Activated CD4-positive, alpha-beta T cell treated with anti-CD3 and anti-CD28 coated beads, Interleukin-2, amount 10 ng/mL, durations not matched to agents 24 days and 14 days (primary cell): ENCODE measurements around the gene NOTCH2. TPM values are rescaled to one million over a fixed set of nuclear protein-coding genes. Genes with fewer than 3 reads are reported as not detected.

Source experiments
- DNase-seq: peaks from one replicate; pipeline ENCODE4 v3.0.0; 2022
- H3K27ac Mint-ChIP-seq: one replicate; pipeline ENCODE4 v1.8.0; 2022; ENCODE audit warnings: mild to moderate bottlenecking, mixed read lengths
- H3K27me3 Mint-ChIP-seq: one replicate; pipeline ENCODE4 v1.8.0; 2022; ENCODE audit warnings: mixed read lengths
- H3K36me3 Mint-ChIP-seq: one replicate; pipeline ENCODE4 v1.8.0; 2022; ENCODE audit warnings: low read depth, mild to moderate bottlenecking, mixed read lengths
- H3K4me1 Mint-ChIP-seq: one replicate; pipeline ENCODE4 v1.8.0; 2021; ENCODE audit warnings: mixed read lengths
- H3K4me3 Mint-ChIP-seq: one replicate; pipeline ENCODE4 v1.8.0; 2022; ENCODE audit warnings: mild to moderate bottlenecking, moderate library complexity, mixed read lengths
- H3K9me3 Mint-ChIP-seq: one replicate; pipeline ENCODE4 v1.8.0; 2021; ENCODE audit warnings: mixed read lengths
- intact Hi-C: fragments of 100-400 bp; cut with micrococcal nuclease; formaldehyde crosslinking; loops from one replicate; pipeline ENCODE4 v1.15.1; 2023
- total RNA-seq: library from RNA; stranded (reverse); gene quantifications from 2 replicates; pipeline ENCODE4 v1.2.3, GENCODE V29; 2022

Gene NOTCH2
- total RNA-seq, 1 donor from 2014 or later, result 96.5 TPM

GRCh38 chr1:119933397-119933796 lies 136.1 kb downstream of the NOTCH2 start:
- Mint-ChIP-seq H3K4me1 (no peaks in the 10 kb centered on the region), H3K36me3 (peaks cover 58% of the 10 kb centered on the region), H3K27me3 (no peaks in the 10 kb centered on the region), H3K9me3 (peaks cover 9% of the 10 kb centered on the region), H3K27ac (no peak overlapping the region), H3K4me3 (no peak overlapping the region)
- intact Hi-C loops, result no loop called here
- no peak for DNase-seq

DNA sequence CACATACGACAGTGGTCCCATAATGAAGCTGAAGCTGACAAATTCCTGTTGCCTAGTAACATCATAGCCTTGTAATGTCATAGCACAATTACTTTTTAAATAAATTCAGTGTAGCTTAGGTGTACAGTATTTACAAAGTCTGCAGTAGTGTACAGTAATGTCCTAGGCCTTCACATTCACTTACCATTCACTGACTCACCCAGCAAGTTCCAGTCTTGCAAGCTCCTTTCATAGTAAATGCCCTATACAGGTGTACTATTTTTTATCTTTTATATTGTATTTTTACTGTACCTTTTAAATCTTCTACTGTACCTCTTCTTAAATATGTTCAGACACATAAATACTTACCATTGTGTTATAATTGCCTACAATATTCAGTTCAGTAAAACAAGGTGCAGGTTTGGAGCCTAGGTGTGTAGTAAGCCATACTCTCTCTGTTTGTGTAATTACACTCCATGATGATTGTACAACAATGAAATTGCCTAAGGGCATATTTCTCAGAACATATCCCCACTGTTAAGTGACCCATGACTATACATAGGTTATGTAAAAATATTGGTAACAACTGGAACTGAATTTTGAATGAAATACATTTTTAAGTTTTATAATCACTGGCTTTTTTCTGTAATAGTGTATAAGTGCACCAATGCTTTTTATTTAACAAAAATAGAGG lies 139.7 kb downstream of the NOTCH2 start:
- Mint-ChIP-seq H3K27ac (no peak overlapping the region), H3K4me1 (no peaks in the 10 kb centered on the region), H3K27me3 (no peaks in the 10 kb centered on the region), H3K36me3 (peaks cover 55% of the 10 kb centered on the region), H3K4me3 (no peak overlapping the region), H3K9me3 (peaks cover 9% of the 10 kb centered on the region)
- intact Hi-C loops, result no loop called here
- DNase-seq, result peak; percentile 5

DNA sequence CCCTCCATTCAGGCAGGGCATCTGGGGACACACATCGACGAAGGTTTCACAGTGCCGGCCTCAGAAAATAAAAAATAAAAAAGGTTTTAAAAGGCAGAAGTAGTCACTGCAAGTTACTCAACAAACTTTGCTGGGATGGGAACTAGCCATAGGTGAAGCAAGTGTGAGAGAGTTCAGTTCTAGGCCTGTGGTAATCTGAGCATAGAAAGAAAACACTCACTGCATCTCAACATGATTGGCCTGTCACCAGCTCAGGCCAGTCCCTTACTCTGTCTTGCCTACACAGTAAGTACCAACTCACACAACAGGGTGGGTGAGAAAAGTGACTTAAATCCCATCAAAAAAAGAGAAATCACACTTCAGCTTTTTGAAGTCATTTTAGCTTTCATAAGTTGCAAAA lies 142.9 kb downstream of the NOTCH2 start:
- no peak overlapping the region for H3K4me3 Mint-ChIP-seq
- intact Hi-C loops, result no loop called here
- peak; percentile 26 for DNase-seq
- no peaks in the 10 kb centered on the region for H3K27me3 Mint-ChIP-seq
- H3K4me1 Mint-ChIP-seq, result no peaks in the 10 kb centered on the region
- peaks cover 55% of the 10 kb centered on the region for H3K36me3 Mint-ChIP-seq
- H3K9me3 Mint-ChIP-seq, result no peaks in the 10 kb centered on the region
- no peak overlapping the region for H3K27ac Mint-ChIP-seq

DNA sequence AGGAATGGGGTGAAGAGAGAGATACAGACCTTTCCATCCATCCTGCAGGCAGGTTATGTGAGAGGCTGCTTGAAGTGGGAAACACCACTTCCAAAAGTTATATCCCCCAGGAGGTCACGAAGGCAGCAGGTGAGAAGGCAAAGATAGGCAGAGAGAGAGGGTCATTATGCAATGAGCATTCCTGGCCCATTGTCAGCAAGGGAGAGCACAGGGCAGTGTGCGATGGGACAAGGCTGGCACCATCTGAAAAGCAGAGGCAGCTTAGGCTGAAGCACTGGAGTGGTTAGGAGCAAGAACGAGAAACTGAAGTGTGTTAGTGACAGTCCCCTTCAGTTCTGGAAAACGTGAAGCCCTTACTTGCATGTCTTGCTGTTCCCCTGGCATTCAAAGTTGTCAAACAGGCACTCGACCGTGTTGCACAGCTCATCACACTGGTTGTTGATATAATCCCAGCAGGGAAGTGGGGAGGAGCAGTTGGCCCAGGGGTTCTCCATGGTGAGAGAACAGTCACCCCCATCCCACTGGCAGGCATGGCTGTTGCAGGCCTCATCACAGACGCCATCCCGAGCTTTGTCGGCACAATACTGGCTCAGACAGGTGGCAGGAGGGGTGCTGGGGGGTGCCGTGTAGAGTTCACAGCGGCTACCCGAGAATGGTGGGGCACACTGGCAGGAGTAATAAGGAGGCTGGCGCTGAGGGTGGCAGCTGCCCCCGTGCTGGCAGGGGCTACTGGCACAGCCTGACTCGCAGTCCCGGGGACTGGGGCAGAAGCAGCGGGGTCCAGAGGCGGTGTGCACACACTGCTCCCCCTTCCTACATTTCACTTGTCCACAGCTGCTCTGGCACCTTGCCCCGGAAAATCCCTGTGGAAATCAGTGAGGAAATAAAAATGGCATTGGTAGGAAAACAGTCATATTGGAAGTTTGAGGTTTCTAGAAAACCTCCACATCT lies 144.2 kb downstream of the NOTCH2 start:
- no peaks in the 10 kb centered on the region for H3K4me1 Mint-ChIP-seq
- peaks cover 66% of the 10 kb centered on the region for H3K36me3 Mint-ChIP-seq
- H3K27me3 Mint-ChIP-seq, result no peaks in the 10 kb centered on the region
- no peaks in the 10 kb centered on the region for H3K9me3 Mint-ChIP-seq
- intact Hi-C loops, result no loop called here
- peak overlapping the region; percentile 4 for H3K27ac Mint-ChIP-seq
- peak; percentile 52 for DNase-seq
- no peak overlapping the region for H3K4me3 Mint-ChIP-seq

DNA sequence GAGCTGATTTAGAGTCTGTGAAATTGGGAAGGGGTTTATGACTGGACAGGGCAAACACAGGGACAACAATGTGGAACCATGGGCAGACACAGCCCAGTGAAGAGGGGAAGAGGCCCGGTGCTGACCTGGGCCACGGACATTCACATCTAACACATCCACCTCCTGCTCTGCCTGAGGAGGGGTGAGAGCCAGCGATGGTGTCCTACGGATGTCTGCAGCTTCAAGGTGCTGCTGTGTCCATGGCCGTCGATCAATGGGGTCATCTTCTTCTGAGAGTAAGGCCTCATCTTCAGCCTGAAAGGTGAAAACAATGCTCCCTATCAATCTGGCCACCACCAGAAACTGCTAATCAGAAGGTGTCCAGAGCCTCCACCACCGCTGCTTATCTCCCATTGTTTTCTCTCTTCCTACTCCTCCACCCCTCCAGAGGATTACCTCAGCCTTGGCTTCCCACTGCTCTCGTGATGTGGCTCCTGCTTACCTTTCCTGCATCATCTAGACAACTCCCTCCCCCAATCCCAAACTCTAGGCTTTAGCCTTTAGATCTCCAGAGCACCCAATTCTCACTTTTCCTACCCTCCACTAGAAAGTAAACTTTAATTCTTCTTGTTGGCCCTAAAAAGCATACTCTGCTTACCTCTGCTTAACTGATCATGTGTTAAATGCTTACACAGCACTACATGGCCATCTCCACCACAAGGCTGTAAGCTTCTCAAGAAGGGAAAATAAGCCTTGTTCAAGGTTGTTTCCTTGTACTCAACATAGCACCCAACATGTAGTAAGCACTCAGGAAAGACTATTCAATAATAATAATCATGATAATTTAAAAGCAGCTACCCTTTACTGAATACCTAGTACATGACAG lies 149.1 kb downstream of the NOTCH2 start:
- no peaks in the 10 kb centered on the region for H3K27me3 Mint-ChIP-seq
- no peaks in the 10 kb centered on the region for H3K4me1 Mint-ChIP-seq
- DNase-seq, result peak; percentile 48
- no peak overlapping the region for H3K4me3 Mint-ChIP-seq
- no peak overlapping the region for H3K27ac Mint-ChIP-seq
- intact Hi-C loops, result no loop called here
- H3K9me3 Mint-ChIP-seq, result no peaks in the 10 kb centered on the region
- peaks cover 81% of the 10 kb centered on the region for H3K36me3 Mint-ChIP-seq

DNA sequence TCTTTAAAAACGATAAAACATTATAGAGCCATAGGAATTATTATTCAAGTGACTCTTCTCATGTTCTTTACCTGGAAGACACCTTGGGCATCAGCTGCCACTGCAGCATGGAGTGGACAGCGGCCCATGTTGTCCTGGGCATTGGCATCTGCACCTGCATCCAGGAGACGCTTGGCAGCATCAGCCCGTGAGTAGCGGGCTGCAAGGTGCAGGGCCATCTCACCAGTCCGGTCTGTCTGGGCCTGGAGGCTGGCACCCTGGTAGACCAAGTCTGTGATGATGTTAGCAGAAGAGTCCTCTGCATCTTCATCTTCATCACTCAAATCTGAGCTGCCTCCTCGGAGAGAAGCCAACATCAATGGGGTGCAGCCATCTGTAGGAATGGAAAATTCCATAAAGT lies 150.2 kb downstream of the NOTCH2 start:
- Mint-ChIP-seq H3K27me3 (no peaks in the 10 kb centered on the region), H3K27ac (no peak overlapping the region), H3K4me3 (no peak overlapping the region), H3K9me3 (no peaks in the 10 kb centered on the region), H3K36me3 (peaks cover 80% of the 10 kb centered on the region), H3K4me1 (no peaks in the 10 kb centered on the region)
- intact Hi-C loops, result no loop called here
- peak; percentile 47 for DNase-seq

GRCh38 chr1:119918301-119918700 lies 151.2 kb downstream of the NOTCH2 start:
- peak; percentile 51 for DNase-seq
- no peaks in the 10 kb centered on the region for H3K27me3 Mint-ChIP-seq
- H3K9me3 Mint-ChIP-seq, result no peaks in the 10 kb centered on the region
- H3K36me3 Mint-ChIP-seq, result peaks cover 83% of the 10 kb centered on the region
- no peak overlapping the region for H3K27ac Mint-ChIP-seq
- H3K4me1 Mint-ChIP-seq, result no peaks in the 10 kb centered on the region
- intact Hi-C loops, result no loop called here
- H3K4me3 Mint-ChIP-seq, result no peak overlapping the region

GRCh38 chr1:119917304-119918055 lies 152.0 kb downstream of the NOTCH2 start:
- intact Hi-C loops, result no loop called here
- H3K27ac Mint-ChIP-seq, result peak overlapping the region; percentile 31
- H3K4me3 Mint-ChIP-seq, result no peak overlapping the region
- no peaks in the 10 kb centered on the region for H3K27me3 Mint-ChIP-seq
- H3K9me3 Mint-ChIP-seq, result no peaks in the 10 kb centered on the region
- peaks cover 85% of the 10 kb centered on the region for H3K36me3 Mint-ChIP-seq
- H3K4me1 Mint-ChIP-seq, result no peaks in the 10 kb centered on the region
- DNase-seq, result peak; percentile 38

DNA sequence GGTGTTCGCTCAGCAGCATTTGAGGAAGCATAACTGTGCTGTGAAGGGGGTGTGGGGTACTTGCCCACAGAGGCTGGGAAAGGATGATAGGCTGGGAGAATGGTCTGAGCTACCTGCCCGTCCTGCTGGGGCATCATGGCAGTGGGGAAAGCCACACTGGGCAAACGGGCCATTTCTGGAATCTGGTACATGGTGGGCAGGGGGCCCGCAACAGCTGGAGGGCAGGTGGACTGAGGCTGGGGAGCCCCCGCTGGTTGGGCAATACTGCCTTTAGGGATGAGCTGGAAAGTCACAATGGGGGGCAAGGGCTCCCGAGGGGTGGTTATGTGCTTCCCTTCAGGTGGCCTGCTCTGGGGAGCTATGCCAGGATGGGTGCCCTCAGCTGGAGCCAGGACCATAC lies 153.9 kb downstream of the NOTCH2 start:
- H3K27me3 Mint-ChIP-seq, result no peaks in the 10 kb centered on the region
- H3K27ac Mint-ChIP-seq, result no peak overlapping the region

DNA sequence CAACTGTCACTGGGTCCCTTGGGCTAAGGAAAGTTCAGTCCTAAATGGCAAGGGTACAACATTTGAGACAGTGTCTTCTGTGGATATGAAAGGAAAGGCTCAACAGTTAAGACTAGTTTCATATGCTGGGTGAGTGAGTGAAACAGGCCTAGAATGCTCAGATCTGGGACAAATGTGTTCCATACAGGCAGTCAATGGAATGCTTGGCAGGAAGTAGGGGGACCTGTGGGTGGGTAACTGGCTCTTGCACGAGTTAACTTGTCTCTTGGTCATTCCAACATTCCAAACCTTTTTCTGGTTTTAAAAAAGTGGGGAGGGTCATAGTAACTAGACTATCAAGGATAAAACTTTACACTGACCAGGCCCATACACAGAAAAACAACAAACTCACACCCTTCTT lies 155.4 kb downstream of the NOTCH2 start:
- intact Hi-C loops, result no loop called here
- H3K9me3 Mint-ChIP-seq, result no peaks in the 10 kb centered on the region
- H3K4me3 Mint-ChIP-seq, result no peak overlapping the region
- no peaks in the 10 kb centered on the region for H3K27me3 Mint-ChIP-seq
- H3K27ac Mint-ChIP-seq, result no peak overlapping the region
- peaks cover 63% of the 10 kb centered on the region for H3K36me3 Mint-ChIP-seq
- DNase-seq, result no peak
- peaks cover 3% of the 10 kb centered on the region for H3K4me1 Mint-ChIP-seq

More for the DNA sequence above, 153.9 kb downstream of the NOTCH2 start:
- intact Hi-C loops, result no loop called here
- Mint-ChIP-seq H3K36me3 (peaks cover 72% of the 10 kb centered on the region), H3K4me3 (no peak overlapping the region), H3K4me1 (peaks cover 2% of the 10 kb centered on the region), H3K9me3 (no peaks in the 10 kb centered on the region)
- no peak for DNase-seq

DNA sequence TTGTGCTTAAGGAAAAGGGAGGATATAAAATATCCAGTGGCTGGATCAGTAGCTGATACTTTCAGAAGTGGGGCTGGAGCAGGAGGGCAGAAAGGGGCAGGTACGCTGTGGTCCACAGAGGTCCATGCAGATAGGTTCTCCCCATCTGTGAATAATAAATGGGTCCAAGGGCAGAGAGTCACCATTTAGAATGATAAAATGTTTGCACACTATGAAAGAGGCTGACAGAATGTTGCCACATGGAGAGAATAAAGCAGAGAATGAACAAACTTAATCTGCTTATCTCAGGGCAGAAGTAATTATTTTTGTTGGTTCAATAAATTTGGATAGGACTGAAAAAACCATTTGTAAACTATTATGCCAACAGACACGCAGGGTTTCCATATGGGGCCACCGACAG lies 156.5 kb downstream of the NOTCH2 start:
- Mint-ChIP-seq H3K27me3 (no peaks in the 10 kb centered on the region), H3K4me1 (peaks cover 3% of the 10 kb centered on the region), H3K4me3 (no peak overlapping the region), H3K9me3 (no peaks in the 10 kb centered on the region), H3K27ac (no peak overlapping the region), H3K36me3 (peaks cover 52% of the 10 kb centered on the region)
- intact Hi-C loops, result no loop called here
- DNase-seq, result no peak

DNA sequence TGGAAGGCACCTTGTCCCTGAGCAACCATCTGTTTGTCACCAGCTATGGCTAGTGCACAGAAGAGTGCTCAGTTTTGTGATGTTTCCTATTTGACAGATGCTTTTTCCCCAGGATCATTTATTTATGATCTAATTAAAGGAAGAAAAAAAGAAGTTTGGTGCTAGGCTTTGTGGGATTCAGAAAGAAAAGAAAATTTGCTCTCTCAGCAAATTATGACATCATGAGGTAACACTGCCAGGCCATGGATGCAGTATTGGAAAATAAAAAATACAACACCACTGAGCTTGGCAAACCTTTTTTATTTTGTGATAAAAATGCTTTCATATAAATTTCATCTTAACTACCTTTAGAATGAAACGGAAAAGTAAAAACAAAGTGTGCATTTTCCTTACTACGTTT lies 157.7 kb downstream of the NOTCH2 start:
- DNase-seq, result peak; percentile 8
- intact Hi-C loops, result no loop called here
- Mint-ChIP-seq H3K36me3 (peaks cover 45% of the 10 kb centered on the region), H3K4me1 (peaks cover 3% of the 10 kb centered on the region), H3K9me3 (no peaks in the 10 kb centered on the region), H3K27me3 (no peaks in the 10 kb centered on the region), H3K27ac (no peak overlapping the region), H3K4me3 (no peak overlapping the region)

DNA sequence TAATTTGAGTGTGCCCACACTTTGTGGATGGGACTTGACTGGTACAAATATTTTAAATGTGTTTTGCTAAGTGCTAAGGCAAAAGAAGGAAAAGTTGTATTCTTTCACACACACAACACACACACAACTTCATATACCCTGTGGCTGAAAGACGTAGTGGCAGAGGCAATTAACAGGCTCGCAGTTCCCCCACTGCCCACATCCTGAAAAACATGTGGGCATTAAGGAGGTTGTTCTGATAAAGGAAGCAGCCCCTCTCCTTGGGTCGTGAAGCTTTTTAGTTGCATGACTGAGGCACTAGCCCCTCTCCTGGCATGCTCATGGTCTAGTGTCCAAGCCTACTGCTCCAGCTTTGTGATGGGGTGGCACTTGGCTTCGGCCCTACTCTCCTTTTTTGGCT lies 158.8 kb downstream of the NOTCH2 start:
- Mint-ChIP-seq H3K27ac (no peak overlapping the region), H3K9me3 (no peaks in the 10 kb centered on the region), H3K27me3 (peaks cover 4% of the 10 kb centered on the region), H3K36me3 (peaks cover 33% of the 10 kb centered on the region), H3K4me3 (no peak overlapping the region), H3K4me1 (peaks cover 3% of the 10 kb centered on the region)
- intact Hi-C loops, result no loop called here
- DNase-seq, result peak; percentile 44
